H9 (cell line): ENCODE results near the gene PRKD3. TPM values are rescaled to one million over a fixed set of nuclear protein-coding genes. Genes with fewer than 3 reads are reported as not detected.

Source experiments
- DNase-seq: peaks from one replicate; pipeline ENCODE4 v3.0.0-alpha.2; 2017
- H2AFZ ChIP-seq: one replicate; pipeline ENCODE4 v1.6.1; 2013; ENCODE audit warnings: mild to moderate bottlenecking, low read length, control low read depth, moderate library complexity
- H2AK5ac ChIP-seq: 2 replicates; pipeline ENCODE4 v1.6.1; 2013; ENCODE audit warnings: low read length, control low read depth, mixed read lengths; ENCODE audit not compliant: insufficient read length
- H2BK120ac ChIP-seq: one replicate; pipeline ENCODE4 v1.6.1; 2013; ENCODE audit warnings: low read depth, mild to moderate bottlenecking, low read length, control low read depth, inconsistent platforms; ENCODE audit not compliant: poor library complexity, severe bottlenecking
- H2BK12ac ChIP-seq: 2 replicates; pipeline ENCODE4 v1.6.1; 2013; ENCODE audit warnings: low read length, control low read depth, mixed read lengths, low read depth; ENCODE audit not compliant: insufficient read length
- H2BK15ac ChIP-seq: 2 replicates; pipeline ENCODE4 v1.6.1; 2013; ENCODE audit warnings: low read depth, low read length, control low read depth
- H2BK20ac ChIP-seq: one replicate; pipeline ENCODE4 v1.6.1; 2013; ENCODE audit warnings: low read depth, mild to moderate bottlenecking, low read length, control low read depth, inconsistent platforms; ENCODE audit not compliant: poor library complexity, severe bottlenecking
- H2BK5ac ChIP-seq: 2 replicates; pipeline ENCODE4 v1.6.1; 2013; ENCODE audit warnings: low read length, control low read depth, mixed read lengths; ENCODE audit not compliant: insufficient read length
- H3K14ac ChIP-seq: 2 replicates; pipeline ENCODE4 v1.6.1; 2013; ENCODE audit warnings: low read length, control low read depth; ENCODE audit not compliant: insufficient read depth
- H3K18ac ChIP-seq: 2 replicates; pipeline ENCODE4 v1.6.1; 2013; ENCODE audit warnings: low read depth, mild to moderate bottlenecking, mixed read lengths, low read length, control low read depth; ENCODE audit not compliant: insufficient read length
- H3K23ac ChIP-seq: 2 replicates; pipeline ENCODE4 v1.6.1; 2013; ENCODE audit warnings: low read length, control low read depth, mixed read lengths, low read depth; ENCODE audit not compliant: insufficient read length
- H3K23me2 ChIP-seq: 2 replicates; pipeline ENCODE4 v1.6.1; 2013; ENCODE audit warnings: low read depth, mild to moderate bottlenecking, mixed read lengths, low read length, control low read depth; ENCODE audit not compliant: insufficient read length, poor library complexity, severe bottlenecking
- H3K27ac ChIP-seq: 2 replicates; pipeline ENCODE4 v1.5.1; 2013; ENCODE audit warnings: low read length, control low read depth, mixed read lengths, low read depth; ENCODE audit not compliant: insufficient read length
- H3K27me3 ChIP-seq: 2 replicates; pipeline ENCODE4 v1.6.1; 2013; ENCODE audit warnings: low read length, control low read depth, inconsistent platforms; ENCODE audit not compliant: insufficient read depth
- H3K4ac ChIP-seq: 2 replicates; pipeline ENCODE4 v1.6.1; 2013; ENCODE audit warnings: low read depth, mild to moderate bottlenecking, control low read depth, inconsistent platforms, low read length, moderate library complexity
- H3K4me1 ChIP-seq: 2 replicates; pipeline ENCODE4 v1.6.1; 2013; ENCODE audit warnings: low read length, control low read depth, inconsistent platforms; ENCODE audit not compliant: insufficient read depth
- H3K4me2 ChIP-seq: 2 replicates; pipeline ENCODE4 v1.6.1; 2013; ENCODE audit warnings: low read length, control low read depth, mixed read lengths; ENCODE audit not compliant: insufficient read length, insufficient read depth
- H3K56ac ChIP-seq: 2 replicates; pipeline ENCODE4 v1.6.1; 2013; ENCODE audit warnings: low read depth, mild to moderate bottlenecking, mixed read lengths, low read length, control low read depth; ENCODE audit not compliant: insufficient read length
- H3K79me1 ChIP-seq: 2 replicates; pipeline ENCODE4 v1.6.1; 2013; ENCODE audit warnings: low read depth, mild to moderate bottlenecking, moderate library complexity, low read length, control low read depth, inconsistent platforms; ENCODE audit not compliant: insufficient read depth, poor library complexity, severe bottlenecking
- H3K79me2 ChIP-seq: 2 replicates; pipeline ENCODE4 v1.6.1; 2013; ENCODE audit warnings: low read length, control low read depth, inconsistent platforms; ENCODE audit not compliant: insufficient read depth
- H3K9ac ChIP-seq: 2 replicates; pipeline ENCODE4 v1.6.1; 2013; ENCODE audit warnings: low read length, control low read depth, mixed read lengths; ENCODE audit not compliant: insufficient read length; ENCODE audit errors: extremely low read depth
- H3K9me3 ChIP-seq: one replicate; pipeline ENCODE4 v1.6.1; 2013; ENCODE audit warnings: low read depth, low read length, inconsistent platforms; ENCODE audit not compliant: control insufficient read depth
- H3T11ph ChIP-seq: one replicate; pipeline ENCODE4 v1.6.1; 2013; ENCODE audit warnings: mild to moderate bottlenecking, low read length, control low read depth, inconsistent platforms
- H4K20me1 ChIP-seq: one replicate; pipeline ENCODE4 v1.6.1; 2013; ENCODE audit not compliant: control insufficient read depth, insufficient read length, insufficient read depth
- H4K5ac ChIP-seq: 2 replicates; pipeline ENCODE4 v1.6.1; 2013; ENCODE audit warnings: low read depth, mild to moderate bottlenecking, mixed read lengths, low read length, control low read depth; ENCODE audit not compliant: insufficient read length
- H4K8ac ChIP-seq: replicated peaks from 2 replicates; pipeline ENCODE4 v1.6.1; 2013; ENCODE audit warnings: low read length, control low read depth, mixed read lengths, low read depth; ENCODE audit not compliant: insufficient read length
- H4K91ac ChIP-seq: 2 replicates; pipeline ENCODE4 v1.6.1; 2013; ENCODE audit warnings: low read depth, mild to moderate bottlenecking, moderate library complexity, mixed read lengths, low read length, control low read depth; ENCODE audit not compliant: insufficient read length
- H3K27ac Mint-ChIP-seq, 3 experiments: 2 replicates in 2 of 3; 3 replicates in 1 of 3; pipeline ENCODE4 v1.8.0; 2020 to 2021; ENCODE audit warnings: mixed read lengths in 3 of 3, mild to moderate bottlenecking in 1 of 3, moderate library complexity in 1 of 3
- H3K27me3 Mint-ChIP-seq: 2 replicates; pipeline ENCODE4 v1.8.0; 2021; ENCODE audit warnings: low read depth, mild to moderate bottlenecking, moderate library complexity, mixed read lengths
- H3K36me3 Mint-ChIP-seq, 3 experiments: 2 replicates in 2 of 3; 3 replicates in 1 of 3; pipeline ENCODE4 v1.8.0; 2020 to 2021; ENCODE audit warnings: low read depth in 3 of 3, mixed read lengths in 3 of 3; ENCODE audit not compliant: insufficient read depth in 1 of 3
- H3K4me1 Mint-ChIP-seq, 2 experiments: 2 replicates each; pipeline ENCODE4 v1.8.0; 2020; ENCODE audit warnings: mixed read lengths in 2 of 2
- H3K4me3 Mint-ChIP-seq, 2 experiments: 2 replicates in 1 of 2; 3 replicates in 1 of 2; pipeline ENCODE4 v1.8.0; 2020 to 2021; ENCODE audit warnings: mild to moderate bottlenecking in 2 of 2, mixed read lengths in 2 of 2, moderate library complexity in 1 of 2
- H3K9me3 Mint-ChIP-seq, 2 experiments: 2 replicates in 1 of 2; 3 replicates in 1 of 2; pipeline ENCODE4 v1.8.0; 2020; ENCODE audit warnings: mild to moderate bottlenecking in 2 of 2, mixed read lengths in 2 of 2, moderate library complexity in 1 of 2
- WGBS: extraction: QIAGEN DNeasy Blood & Tissue Kit; methylation state at CpG from one replicate; pipeline ENCODE4 v1.1.7; 2013; ENCODE audit warnings: missing lambda C conversion rate, low lambda C conversion rate, mixed read lengths; ENCODE audit not compliant: insufficient read length; ENCODE audit errors: extremely low coverage; 5-methylcytosine and 5-hydroxymethylcytosine counted together
- total RNA-seq: library from RNA; stranded (reverse); gene quantifications from 2 replicates; pipeline ENCODE4 v1.2.1, GENCODE V29; 2021
- TF ChIP-seq, protein P1 (sequence below): fragments of 200-600 bp; sonication (generic); conservative IDR thresholded peaks from 3 replicates; pipeline ENCODE4 v1.8.0; 2021; ENCODE audit warnings: antibody characterized with exemption, mild to moderate bottlenecking

PRKD3 gene
- total RNA-seq, 1 experiment from 2014 or later = 63.3 TPM

DNA sequence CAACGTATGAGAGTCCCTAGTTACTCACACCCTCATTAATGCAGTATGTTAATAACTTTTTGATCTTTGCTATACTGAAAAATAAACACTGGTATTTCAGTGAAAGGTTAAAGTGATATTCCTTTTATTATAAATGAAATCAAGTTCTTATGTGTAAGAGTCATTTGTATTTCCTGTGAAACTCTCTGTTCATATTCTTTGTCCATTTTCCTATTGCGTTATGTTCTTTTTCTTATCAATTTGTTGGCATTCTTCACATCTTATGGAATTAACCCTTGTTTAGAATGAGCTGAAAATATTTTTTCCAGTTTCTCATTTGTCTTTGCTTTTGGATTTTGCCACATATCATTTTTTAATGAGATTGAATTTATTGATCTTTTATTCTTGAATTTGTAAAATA lies 48.3 kb downstream of the PRKD3 start:
- H3K56ac ChIP-seq = no peak overlapping the region
- no peaks in the 10 kb centered on the region for H3K27me3 Mint-ChIP-seq
- H3K4me2 ChIP-seq = no peak overlapping the region
- H3K9ac ChIP-seq = no peak overlapping the region
- no peak overlapping the region for H3K18ac ChIP-seq
- H4K8ac ChIP-seq = no peak overlapping the region
- peaks cover 11 to 53% (median 47%) of the 10 kb centered on the region in 3 experiments; a peak in 6 of 7 replicates for H3K36me3 Mint-ChIP-seq
- no peaks in the 10 kb centered on the region for H3K27me3 ChIP-seq
- no peak overlapping the region for H4K91ac ChIP-seq
- H3K14ac ChIP-seq = no peak overlapping the region
- H3K4me1 Mint-ChIP-seq = peaks cover 7 to 11% of the 10 kb centered on the region in 2 experiments
- H3K9me3 ChIP-seq = no peaks in the 10 kb centered on the region
- TF ChIP-seq, protein P1, sequence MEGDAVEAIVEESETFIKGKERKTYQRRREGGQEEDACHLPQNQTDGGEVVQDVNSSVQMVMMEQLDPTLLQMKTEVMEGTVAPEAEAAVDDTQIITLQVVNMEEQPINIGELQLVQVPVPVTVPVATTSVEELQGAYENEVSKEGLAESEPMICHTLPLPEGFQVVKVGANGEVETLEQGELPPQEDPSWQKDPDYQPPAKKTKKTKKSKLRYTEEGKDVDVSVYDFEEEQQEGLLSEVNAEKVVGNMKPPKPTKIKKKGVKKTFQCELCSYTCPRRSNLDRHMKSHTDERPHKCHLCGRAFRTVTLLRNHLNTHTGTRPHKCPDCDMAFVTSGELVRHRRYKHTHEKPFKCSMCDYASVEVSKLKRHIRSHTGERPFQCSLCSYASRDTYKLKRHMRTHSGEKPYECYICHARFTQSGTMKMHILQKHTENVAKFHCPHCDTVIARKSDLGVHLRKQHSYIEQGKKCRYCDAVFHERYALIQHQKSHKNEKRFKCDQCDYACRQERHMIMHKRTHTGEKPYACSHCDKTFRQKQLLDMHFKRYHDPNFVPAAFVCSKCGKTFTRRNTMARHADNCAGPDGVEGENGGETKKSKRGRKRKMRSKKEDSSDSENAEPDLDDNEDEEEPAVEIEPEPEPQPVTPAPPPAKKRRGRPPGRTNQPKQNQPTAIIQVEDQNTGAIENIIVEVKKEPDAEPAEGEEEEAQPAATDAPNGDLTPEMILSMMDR = no peak
- no peaks in the 10 kb centered on the region for H3K79me2 ChIP-seq
- H3K4ac ChIP-seq = no peak overlapping the region
- no peak overlapping the region for H2BK12ac ChIP-seq
- WGBS = no CpG with 5 or more reads among the region's 2 CpGs
- no peak overlapping the region for H3K27ac Mint-ChIP-seq
- H2AK5ac ChIP-seq = no peak overlapping the region
- H3K4me1 ChIP-seq = peaks cover 2% of the 10 kb centered on the region; the same call in 1 of the 2 replicates
- no peaks in the 10 kb centered on the region for H3K23me2 ChIP-seq
- no peak overlapping the region for H3K4me3 Mint-ChIP-seq
- no peaks in the 10 kb centered on the region for H4K20me1 ChIP-seq
- H3T11ph ChIP-seq = no peak overlapping the region
- no peak overlapping the region for H3K27ac ChIP-seq
- no peak overlapping the region for H2AFZ ChIP-seq
- no peaks in the 10 kb centered on the region for H3K79me1 ChIP-seq
- no peak overlapping the region for H4K5ac ChIP-seq
- no peak for DNase-seq
- H3K23ac ChIP-seq = no peak overlapping the region
- H2BK20ac ChIP-seq = no peak overlapping the region
- H2BK15ac ChIP-seq = no peak overlapping the region
- no peaks in the 10 kb centered on the region for H3K9me3 Mint-ChIP-seq
- H2BK5ac ChIP-seq = no peak overlapping the region
- no peak overlapping the region for H2BK120ac ChIP-seq

Other genes starting within 250 kb of the PRKD3 start
- gene HEATR5B, start 240.5 kb downstream of the PRKD3 start, total RNA-seq = 12.2 and 14.0 TPM in 2 replicates
- gene GPATCH11, start 240.3 kb downstream of the PRKD3 start, total RNA-seq = 2.9 and 3.1 TPM in 2 replicates
- 54.2 and 55.7 TPM in 2 replicates for gene EIF2AK2, start 167.9 kb downstream of the PRKD3 start, total RNA-seq
- gene SULT6B1, start 136.2 kb downstream of the PRKD3 start, total RNA-seq = not detected in 2 replicates
- gene CEBPZOS, start 128.3 kb downstream of the PRKD3 start, total RNA-seq = 0.64 and 1.5 TPM in 2 replicates
- 252 and 281 TPM in 2 replicates for gene CEBPZ, start 93.2 kb downstream of the PRKD3 start, total RNA-seq
- 103 and 108 TPM in 2 replicates for gene NDUFAF7, start 93.2 kb downstream of the PRKD3 start, total RNA-seq
- not detected in 2 replicates for gene QPCT, start 19.8 kb upstream of the PRKD3 start, total RNA-seq